ENCODE measurements around the gene ANTXR1.
A peak's percentile ranks its signal among the peaks of the same experiment; 100 is the strongest.

The ANTXR1 gene

DNA sequence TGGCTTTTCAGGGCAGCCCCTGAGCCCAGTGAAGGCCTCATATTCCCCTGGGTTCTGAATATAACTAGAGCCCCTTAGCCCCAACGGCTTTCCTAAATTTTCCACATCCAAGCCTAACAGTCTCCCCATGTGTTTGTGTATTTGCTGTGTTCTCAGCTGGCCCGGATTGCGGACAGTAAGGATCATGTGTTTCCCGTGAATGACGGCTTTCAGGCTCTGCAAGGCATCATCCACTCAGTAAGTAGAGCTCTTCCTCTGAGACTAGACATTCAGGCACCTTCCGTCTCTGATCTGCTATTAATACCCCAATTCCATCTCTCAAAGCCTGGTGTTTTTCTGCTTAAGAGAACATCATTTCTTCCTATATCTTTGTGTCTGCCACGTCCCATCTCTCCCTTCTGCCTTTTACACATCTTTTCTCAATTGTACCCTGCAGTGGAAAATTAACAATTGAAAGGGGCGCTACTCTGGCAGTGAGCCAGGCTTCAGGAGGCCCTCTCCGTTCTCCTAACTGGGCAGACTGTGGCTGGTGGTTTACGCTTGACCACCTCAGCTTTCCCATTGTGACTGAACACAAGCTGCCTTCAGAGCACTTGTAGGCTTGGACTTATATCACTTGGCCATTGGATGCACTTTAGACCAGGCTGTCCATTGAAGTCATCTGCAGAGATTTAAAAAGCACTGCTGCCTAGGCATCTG, 64.4 kb downstream of the ANTXR1 start:
- no peak for DNase-seq

GRCh38 chr2:69080071-69080470, 67.1 kb downstream of the ANTXR1 start:
- no peak for DNase-seq

GRCh38 chr2:69081001-69081580, 68.1 kb downstream of the ANTXR1 start:
- DNase-seq = no peak

DNA sequence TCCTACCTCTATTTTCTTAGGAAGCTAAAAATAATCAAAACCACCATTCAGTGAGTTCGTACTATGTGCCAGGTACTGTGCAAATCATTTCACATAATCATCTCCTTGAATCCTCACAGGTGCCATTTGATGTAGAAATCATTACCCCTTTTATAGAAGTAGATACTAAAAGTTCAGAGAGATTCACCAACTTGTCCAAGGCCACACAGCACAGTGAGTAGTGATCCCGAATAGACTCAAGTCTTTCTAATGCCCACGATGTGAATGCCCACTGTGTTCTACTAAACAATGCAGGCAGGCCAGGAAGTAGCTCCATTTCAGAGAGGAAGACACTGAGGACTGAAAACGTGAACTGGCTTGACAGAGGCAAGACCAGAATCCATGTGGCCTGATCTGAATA, 68.8 kb downstream of the ANTXR1 start:
- DNase-seq = no peak

DNA sequence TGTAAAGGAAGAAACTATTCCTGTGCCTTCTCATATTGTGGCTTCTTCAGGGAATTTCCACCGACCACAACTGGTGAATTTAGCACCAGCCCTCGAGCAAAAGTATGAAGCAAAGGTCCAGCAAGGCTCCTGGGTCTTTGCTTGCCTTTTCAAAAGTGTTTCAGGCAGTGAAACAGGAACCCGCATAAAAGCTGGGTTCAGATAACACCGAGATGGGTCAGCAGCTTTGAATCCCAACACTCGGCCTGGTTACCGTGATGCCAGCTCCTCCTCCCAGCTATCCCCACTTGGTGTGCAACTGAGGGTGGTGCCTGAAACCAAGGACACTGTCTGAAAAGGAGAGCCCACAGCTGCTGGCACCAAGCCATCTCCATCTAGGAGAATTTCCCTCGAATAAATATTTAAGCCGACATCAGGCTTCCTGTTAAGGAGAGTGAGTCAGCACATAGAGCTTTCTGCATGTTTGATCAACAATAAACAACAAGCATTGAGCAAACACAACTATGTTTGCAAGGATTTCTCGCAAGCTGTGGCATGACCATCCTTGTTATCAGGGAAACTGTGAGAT, 69.5 kb downstream of the ANTXR1 start:
- peak; percentile 20 for DNase-seq

- DNase-seq = no peak
Measured at GRCh38 chr2:69083235-69083748, 70.3 kb downstream of the ANTXR1 start.

DNA sequence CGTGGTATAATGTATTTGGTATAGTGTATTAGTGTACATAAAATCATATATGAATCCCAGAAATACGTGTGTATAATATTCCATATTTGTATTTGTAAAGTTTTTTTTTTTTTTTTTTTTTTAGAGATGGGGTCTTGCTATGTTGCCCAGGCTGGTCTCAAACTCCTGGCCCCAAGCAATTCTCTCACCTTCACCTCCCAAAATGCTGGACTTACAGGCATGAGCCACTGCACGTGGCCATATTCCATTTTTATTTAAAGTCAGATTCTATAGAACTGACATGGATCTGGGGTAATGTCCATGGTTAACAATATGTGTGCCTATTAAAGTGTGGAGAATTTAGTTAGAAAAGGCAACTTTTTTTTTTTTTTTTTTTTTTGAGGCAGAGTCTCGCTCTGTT, 71.5 kb downstream of the ANTXR1 start:
- no peak for DNase-seq

DNA sequence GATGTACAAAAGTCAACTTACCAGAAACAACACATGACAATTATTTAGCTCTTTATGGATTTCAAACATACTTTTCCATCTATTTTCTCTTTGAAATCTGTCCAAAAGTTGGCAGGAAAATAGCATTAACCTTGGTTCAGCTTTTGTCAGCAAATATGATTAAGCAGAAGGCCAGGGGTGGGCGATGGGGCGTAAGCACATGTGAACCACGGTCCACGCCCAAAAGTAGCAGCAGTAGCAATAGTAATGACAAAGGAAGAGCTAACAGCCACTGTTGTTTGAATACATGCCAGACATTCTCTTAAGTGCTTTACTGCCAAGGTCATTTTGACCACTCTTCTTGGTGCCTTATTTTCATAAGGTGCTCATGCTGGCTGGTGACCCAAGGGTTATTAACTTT, 73.5 kb downstream of the ANTXR1 start:
- no peak for DNase-seq

DNA sequence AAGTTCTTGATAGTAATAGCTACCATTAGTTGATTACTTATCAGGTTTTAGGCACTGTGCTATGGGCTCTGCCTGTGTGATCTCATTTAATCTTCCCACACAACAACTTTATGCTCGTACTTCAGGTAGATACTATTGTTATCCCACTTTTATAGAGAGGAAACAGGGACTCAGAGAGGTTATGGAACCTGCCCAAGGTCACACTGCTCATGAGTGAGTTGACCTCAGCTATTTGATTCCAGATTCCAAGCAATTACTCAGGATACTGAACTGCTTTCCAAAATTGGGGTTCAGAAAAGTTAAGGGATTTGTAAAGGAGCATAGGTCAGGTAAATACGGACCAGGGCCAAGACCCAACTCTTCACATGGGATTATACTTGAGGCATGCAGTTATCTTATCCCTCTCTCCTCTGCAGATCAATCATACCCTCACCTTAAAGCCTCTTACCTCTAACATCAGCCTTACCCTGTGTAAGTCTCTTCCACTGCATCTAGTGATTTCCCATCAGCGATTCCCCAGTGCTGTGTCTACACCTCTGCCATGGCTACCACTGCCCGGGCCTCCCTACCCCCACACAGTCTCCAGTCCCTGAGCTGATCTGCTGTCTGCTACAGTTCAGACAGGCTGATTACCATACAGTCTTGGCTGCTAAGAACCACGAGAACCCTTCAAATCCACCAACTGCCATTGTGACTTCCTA, 74.4 kb downstream of the ANTXR1 start:
- no peak for DNase-seq

GRCh38 chr2:69087912-69088240, 74.9 kb downstream of the ANTXR1 start:
- DNase-seq = no peak

DNA sequence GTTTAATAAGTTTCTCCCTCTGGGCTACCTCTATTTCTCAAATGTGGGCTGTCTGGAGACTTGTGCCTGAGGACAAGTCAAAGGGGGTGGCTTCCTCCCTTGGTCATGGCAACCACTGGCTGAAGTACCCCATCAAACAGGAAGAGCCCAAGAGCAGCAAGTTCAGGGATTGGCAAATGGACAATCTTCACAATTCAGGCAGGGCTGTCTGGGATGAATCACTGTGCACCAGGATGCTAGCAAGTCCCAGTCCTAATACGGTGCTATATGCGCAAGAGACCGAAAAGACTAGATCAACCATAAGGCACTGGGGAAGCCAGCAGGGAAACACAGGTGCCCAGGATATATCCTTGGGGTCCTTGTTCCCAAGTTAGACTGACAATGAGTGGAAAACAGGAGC, 75.5 kb downstream of the ANTXR1 start:
- no peak for DNase-seq

- no peak for DNase-seq
Measured at GRCh38 chr2:69089266-69089665, 76.3 kb downstream of the ANTXR1 start.

DNA sequence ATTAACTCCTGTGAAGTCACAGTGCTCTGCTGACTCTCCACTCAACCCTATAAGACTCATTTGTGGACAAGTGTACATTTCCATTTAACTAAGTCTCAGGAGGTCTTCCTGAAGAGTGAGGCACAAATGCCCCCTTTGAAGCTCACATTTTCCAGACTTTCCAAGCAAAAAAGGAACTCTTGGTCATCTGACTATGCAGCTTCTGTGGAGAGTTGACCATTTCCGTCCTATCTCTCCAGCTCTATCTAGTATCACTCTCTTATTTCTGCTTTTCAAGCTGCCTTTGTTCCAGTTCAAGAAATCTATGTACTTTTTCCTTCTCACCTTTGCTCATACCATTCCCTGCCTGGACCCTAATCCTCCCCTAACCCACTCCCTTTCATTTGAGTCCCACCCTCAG, 77.0 kb downstream of the ANTXR1 start:
- no peak for DNase-seq

- DNase-seq = no peak
Measured at GRCh38 chr2:69090820-69091219, 77.8 kb downstream of the ANTXR1 start.

DNA sequence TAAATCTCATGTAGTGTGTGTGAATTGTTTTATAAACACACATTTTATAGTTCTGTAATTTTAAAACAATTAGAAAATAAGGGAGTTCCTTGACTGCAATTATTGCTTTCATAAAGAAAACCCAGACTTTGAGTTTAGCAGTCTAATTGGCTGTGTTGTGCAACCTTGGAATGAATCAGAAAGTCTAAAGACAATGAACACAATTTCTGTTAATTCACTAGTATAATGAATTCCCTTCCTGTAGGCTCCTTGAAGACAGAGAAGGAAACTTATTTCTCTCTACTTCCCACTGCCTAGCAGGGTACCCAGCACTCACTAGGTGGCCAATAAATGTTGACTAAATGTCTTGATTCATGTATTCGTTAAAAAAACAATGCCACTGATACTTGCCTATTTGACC, 79.9 kb downstream of the ANTXR1 start:
- no peak for DNase-seq

- DNase-seq = no peak
Measured at GRCh38 chr2:69095305-69095704, 82.3 kb downstream of the ANTXR1 start.

- no peak for DNase-seq
Measured at GRCh38 chr2:69096326-69097095, 83.5 kb downstream of the ANTXR1 start.

DNA sequence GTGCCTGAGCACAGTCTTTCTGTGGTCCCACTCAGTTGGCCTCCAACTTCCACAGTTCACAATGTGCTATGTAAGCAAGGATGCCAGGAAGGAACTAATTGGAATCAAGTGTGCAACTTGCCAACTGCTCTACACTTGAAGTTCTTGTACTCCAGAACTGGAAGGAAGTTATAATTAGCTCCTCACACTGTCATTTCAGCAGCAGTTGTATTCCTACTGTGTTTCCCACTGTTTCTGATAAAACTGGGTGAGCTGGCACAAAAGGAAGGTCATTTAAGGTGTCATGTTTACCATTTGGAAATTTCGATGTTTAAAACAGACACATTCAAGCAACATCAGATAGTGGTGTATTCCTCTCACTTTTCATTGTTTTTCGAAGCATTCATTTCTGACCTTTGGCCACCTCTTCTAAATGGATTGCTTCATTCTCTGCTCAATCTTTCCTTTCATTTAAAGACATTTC, 84.2 kb downstream of the ANTXR1 start:
- no peak for DNase-seq

- DNase-seq = no peak
Measured at GRCh38 chr2:69097891-69098655, 85.1 kb downstream of the ANTXR1 start.

DNA sequence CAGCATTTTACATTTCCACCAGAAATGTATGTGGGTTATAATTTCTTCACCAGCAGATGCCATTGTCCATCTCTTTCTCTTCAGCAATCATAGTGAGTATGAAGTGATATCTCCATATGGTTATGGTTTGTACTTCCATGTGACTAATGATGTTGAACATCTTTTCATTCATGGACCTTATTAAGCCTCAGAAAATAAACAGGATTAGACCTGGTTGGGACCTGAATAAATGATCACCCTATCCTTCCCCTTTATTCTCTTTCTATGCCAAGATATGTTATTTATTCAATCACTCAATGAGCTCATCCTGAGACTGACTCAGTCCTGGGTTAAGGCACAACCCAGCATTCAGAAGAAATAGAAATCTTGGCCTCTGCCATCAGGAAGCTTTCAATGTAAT, 86.6 kb downstream of the ANTXR1 start:
- no peak for DNase-seq

DNA sequence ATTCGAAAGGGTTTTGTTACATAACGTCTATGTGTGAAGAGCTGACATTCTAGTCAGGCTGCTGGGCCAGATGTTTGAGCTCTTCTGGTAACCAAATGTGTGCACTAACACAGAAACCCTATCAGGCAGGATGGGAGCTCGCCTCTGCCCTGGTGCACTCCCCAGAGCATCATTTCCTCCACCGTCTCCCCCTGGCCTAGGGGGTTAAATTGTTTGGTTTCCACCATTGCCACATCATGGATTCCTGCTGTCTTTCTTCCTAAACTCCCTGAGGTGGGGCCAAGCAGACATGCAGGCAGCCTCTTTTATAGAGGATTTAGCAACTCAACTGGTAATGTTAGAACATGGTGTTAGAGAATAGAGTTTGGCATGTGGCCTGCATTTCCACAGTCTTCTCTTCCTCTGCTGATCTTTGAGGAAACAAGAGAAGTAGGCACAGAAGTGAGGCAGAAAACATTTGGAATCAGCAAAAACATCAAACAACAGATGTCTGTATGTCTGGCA, 87.3 kb downstream of the ANTXR1 start:
- DNase-seq = no peak

DNA sequence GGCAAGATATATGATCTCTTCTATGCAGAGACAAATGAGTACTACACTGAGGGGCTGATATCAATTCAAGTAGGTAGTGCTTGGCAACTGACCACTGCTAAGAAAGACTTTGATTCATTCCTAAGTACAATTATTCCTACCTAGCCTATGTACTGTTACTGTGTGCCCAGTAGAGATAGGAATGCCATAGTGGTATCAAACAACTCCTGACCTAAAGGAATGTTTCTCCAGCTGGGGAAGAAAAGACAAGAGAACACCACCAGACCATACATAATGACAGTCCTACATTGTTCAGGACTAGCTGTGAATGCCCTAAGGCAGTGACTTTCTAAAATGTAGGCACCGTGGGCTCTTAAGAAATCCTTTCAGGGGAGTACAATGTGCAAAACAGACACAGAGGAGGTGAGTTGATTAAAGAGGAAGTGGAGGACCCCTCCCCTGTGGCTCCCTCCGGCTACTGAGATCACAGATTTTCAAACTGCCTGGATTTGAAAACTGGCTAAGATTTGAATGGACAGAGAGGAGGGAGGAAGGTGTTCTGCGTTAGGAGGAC, 89.1 kb downstream of the ANTXR1 start:
- DNase-seq = no peak
